ENCODE measurements around the gene NRXN2. TPM values are rescaled to one million over a fixed set of nuclear protein-coding genes. Genes with fewer than 3 reads are reported as not detected.
"Not testable (repeated sequence)": the region's sequence is repeated elsewhere in the genome, so short reads cannot be mapped to it uniquely, and the experiment has no call there.

NRXN2 gene
- total RNA-seq, 1 experiment from 2014 or later: not detected

DNA sequence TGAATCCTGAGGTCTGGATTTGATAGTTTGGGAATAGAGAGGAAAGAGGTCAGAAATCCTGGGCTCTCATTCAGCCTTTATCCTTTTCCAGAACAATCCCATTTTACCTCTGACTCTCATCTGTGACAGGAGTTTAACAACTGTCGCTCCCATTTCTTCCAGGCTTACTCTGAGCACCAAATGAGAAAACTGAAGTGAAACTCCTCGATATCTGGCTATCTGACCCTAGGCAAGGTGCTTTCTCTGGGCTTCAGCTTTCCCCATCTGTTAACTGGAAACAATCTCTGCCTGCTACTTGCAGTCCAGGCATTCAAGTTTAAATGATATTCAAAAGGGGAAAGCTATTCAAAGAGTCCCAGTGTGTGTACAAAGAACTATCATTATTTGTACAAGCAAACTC is 50.1 kb downstream of the NRXN2 start:
- Mint-ChIP-seq H3K9me3 (ENCODE audit: low read depth, unreplicated experiment) (no peaks in the 10 kb centered on the region), H3K4me1 (ENCODE audit: low read depth, unreplicated experiment) (peaks cover 9% of the 10 kb centered on the region), H3K27ac (ENCODE audit: unreplicated experiment) (no peak overlapping the region), H3K36me3 (ENCODE audit: insufficient read depth, unreplicated experiment) (no peaks in the 10 kb centered on the region), H3K27me3 (ENCODE audit: unreplicated experiment) (peaks cover 97% of the 10 kb centered on the region), H3K4me3 (ENCODE audit: low read depth, unreplicated experiment) (no peak overlapping the region)
- no peak for DNase-seq
- intact Hi-C loops (cut with micrococcal nuclease; ENCODE audit: unreplicated experiment): no loop called here
- TF ChIP-seq, protein P1, sequence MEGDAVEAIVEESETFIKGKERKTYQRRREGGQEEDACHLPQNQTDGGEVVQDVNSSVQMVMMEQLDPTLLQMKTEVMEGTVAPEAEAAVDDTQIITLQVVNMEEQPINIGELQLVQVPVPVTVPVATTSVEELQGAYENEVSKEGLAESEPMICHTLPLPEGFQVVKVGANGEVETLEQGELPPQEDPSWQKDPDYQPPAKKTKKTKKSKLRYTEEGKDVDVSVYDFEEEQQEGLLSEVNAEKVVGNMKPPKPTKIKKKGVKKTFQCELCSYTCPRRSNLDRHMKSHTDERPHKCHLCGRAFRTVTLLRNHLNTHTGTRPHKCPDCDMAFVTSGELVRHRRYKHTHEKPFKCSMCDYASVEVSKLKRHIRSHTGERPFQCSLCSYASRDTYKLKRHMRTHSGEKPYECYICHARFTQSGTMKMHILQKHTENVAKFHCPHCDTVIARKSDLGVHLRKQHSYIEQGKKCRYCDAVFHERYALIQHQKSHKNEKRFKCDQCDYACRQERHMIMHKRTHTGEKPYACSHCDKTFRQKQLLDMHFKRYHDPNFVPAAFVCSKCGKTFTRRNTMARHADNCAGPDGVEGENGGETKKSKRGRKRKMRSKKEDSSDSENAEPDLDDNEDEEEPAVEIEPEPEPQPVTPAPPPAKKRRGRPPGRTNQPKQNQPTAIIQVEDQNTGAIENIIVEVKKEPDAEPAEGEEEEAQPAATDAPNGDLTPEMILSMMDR (IDR thresholded peaks at IDR 0.05; ENCODE audit: unreplicated experiment): no peak
- CTCF ChIA-PET: no interaction called here
- BruUV-seq (replicated peaks): no TSS peak

DNA sequence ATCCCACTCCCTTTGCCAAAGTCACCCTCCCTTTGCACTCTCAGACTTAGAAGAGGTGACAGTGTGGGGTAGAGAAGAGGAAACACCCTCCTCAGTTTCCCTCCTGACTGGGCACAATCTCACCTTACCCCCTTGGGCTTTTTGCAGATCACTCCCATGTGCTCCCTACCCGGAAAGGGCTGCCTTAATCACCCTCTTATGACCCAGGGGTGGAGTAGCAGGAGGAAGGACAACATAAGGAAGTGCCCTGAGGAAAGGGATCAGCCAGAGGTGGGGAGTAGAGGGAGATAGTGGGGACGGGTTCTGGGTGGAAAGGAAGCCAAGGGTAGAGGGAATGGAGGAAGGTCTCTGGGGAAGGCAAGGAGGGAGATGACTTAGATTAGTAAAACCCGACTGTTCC is 52.0 kb downstream of the NRXN2 start:
- peaks cover 97% of the 10 kb centered on the region for H3K27me3 Mint-ChIP-seq (ENCODE audit: unreplicated experiment)

DNA sequence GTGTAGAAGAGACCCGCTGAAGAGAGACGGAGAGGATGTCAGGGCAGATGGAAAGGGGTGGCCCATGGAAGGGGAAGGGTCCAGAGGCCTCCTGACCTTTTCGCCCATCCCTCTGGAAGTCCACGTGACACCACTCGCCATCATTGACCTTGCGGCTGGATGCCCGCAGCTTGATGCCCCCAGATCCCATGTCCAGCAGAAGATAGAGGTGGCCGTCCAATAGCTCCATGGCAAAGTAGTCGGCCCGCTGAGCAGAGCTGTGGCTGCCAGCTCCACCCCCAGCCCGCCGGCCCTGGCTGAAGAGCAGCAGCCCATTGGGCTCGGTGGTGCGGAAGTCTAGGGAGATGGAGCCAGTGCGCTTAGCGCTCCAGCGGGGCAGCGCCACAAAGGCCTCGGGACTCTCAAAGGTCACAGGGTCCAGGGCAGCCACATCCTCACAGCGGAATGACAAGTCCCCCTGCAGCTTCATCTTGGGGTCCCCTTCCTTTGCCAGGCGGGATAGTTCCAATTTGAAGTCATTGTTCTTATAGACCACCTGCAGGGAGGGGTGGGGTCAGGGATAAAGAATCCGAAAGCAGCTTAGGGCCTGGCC is 55.7 kb downstream of the NRXN2 start:
- intact Hi-C loops (cut with micrococcal nuclease; ENCODE audit: unreplicated experiment): no loop called here
- Mint-ChIP-seq H3K27ac (ENCODE audit: unreplicated experiment) (no peak overlapping the region), H3K27me3 (ENCODE audit: unreplicated experiment) (peaks cover 93% of the 10 kb centered on the region), H3K4me3 (ENCODE audit: low read depth, unreplicated experiment) (no peak overlapping the region), H3K36me3 (ENCODE audit: insufficient read depth, unreplicated experiment) (no peaks in the 10 kb centered on the region), H3K4me1 (ENCODE audit: low read depth, unreplicated experiment) (peaks cover 9% of the 10 kb centered on the region), H3K9me3 (ENCODE audit: low read depth, unreplicated experiment) (no peaks in the 10 kb centered on the region)
- DNase-seq: no peak
- TF ChIP-seq, protein P1 (IDR thresholded peaks at IDR 0.05; ENCODE audit: unreplicated experiment): no peak
- CTCF ChIA-PET: no interaction called here
- no TSS peak for BruUV-seq (replicated peaks)

More for the DNA sequence above, 52.0 kb downstream of the NRXN2 start:
- TF ChIP-seq, protein P1 (IDR thresholded peaks at IDR 0.05; ENCODE audit: unreplicated experiment): no peak
- no TSS peak for BruUV-seq (replicated peaks)
- Mint-ChIP-seq H3K9me3 (ENCODE audit: low read depth, unreplicated experiment) (no peaks in the 10 kb centered on the region), H3K27ac (ENCODE audit: unreplicated experiment) (no peak overlapping the region), H3K4me3 (ENCODE audit: low read depth, unreplicated experiment) (no peak overlapping the region), H3K36me3 (ENCODE audit: insufficient read depth, unreplicated experiment) (no peaks in the 10 kb centered on the region), H3K4me1 (ENCODE audit: low read depth, unreplicated experiment) (peaks cover 9% of the 10 kb centered on the region)
- no peak for DNase-seq
- intact Hi-C loops (cut with micrococcal nuclease; ENCODE audit: unreplicated experiment): no loop called here
- CTCF ChIA-PET: no interaction called here

DNA sequence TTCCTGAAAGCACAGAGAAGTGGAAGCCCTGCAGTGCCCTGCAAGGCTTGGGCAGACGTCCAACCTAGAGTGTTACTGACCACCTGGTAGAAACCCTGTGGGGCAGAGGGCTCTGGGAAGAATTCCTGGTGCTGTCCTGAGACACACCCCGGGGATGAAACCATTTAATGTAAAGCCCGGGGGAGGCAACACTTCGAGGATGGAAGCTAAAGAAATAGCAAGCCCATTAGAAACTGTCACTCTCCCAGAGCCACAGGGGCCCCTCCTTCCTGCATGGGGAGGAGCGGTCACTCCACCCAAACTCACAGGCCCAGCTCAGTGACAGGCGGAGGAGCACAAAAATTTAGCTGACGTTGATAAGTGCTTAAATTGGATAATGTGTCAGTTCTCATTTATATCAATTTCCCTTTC is 57.6 kb downstream of the NRXN2 start:
- TF ChIP-seq, protein P1 (IDR thresholded peaks at IDR 0.05; ENCODE audit: unreplicated experiment): no peak
- no peaks in the 10 kb centered on the region for H3K9me3 Mint-ChIP-seq (ENCODE audit: low read depth, unreplicated experiment)
- H3K4me3 Mint-ChIP-seq (ENCODE audit: low read depth, unreplicated experiment): no peak overlapping the region
- CTCF ChIA-PET: interaction anchor here (0.6 kb wide), 1 partner anchor 23 kb away, joined by 3 read pairs; no protein-coding TSS in a partner anchor
- DNase-seq: no peak
- H3K36me3 Mint-ChIP-seq (ENCODE audit: insufficient read depth, unreplicated experiment): no peaks in the 10 kb centered on the region
- intact Hi-C loops (cut with micrococcal nuclease; ENCODE audit: unreplicated experiment): no loop called here
- peaks cover 93% of the 10 kb centered on the region for H3K27me3 Mint-ChIP-seq (ENCODE audit: unreplicated experiment)
- no peak overlapping the region for H3K27ac Mint-ChIP-seq (ENCODE audit: unreplicated experiment)
- no TSS peak for BruUV-seq (replicated peaks)
- H3K4me1 Mint-ChIP-seq (ENCODE audit: low read depth, unreplicated experiment): no peaks in the 10 kb centered on the region

DNA sequence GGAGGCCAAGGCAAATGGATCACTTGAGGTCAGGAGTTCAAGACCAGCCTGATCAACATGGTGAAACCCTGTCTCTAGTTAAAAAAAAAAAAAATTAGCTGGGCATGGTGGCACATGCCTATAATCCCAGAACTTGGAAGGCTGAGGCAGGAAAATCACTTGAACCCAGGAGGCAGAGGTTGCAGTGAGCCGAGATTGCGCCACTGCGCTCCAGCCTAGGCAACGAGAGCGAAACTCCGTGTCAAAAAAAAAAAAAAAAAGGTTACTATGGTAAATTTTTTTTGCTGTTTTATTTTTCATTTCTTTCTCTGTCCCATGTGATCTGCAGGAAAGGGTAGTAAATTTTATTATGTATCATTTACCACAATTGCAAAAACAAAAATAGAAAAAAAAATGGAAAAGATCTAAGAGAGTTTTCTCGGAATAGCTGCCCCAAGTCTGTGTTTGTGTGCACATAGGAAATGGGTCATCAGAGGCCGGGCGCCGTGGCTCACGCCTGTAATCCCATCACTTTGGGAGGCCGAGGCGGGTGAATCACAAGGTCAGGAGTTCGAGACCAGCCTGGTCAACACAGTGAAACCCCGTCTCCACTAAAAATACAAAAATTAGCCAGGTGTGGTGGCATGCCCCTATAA is 58.6 kb downstream of the NRXN2 start:
- H3K27me3 Mint-ChIP-seq (ENCODE audit: unreplicated experiment): peaks cover 93% of the 10 kb centered on the region
- H3K4me1 Mint-ChIP-seq (ENCODE audit: low read depth, unreplicated experiment); intact Hi-C loops (cut with micrococcal nuclease; ENCODE audit: unreplicated experiment); BruUV-seq (replicated peaks); H3K27ac Mint-ChIP-seq (ENCODE audit: unreplicated experiment); CTCF ChIA-PET; DNase-seq; H3K4me3 Mint-ChIP-seq (ENCODE audit: low read depth, unreplicated experiment); H3K36me3 Mint-ChIP-seq (ENCODE audit: insufficient read depth, unreplicated experiment); H3K9me3 Mint-ChIP-seq (ENCODE audit: low read depth, unreplicated experiment): not testable (repeated sequence)

All from Calu3 (cell line).